Activated CD4-positive, alpha-beta T cell treated with anti-CD3 and anti-CD28 coated beads, Interleukin-2, amount 50 U/mL, for 4 hours (primary cell): ENCODE measurements around the gene ATM.

Experiments used
- DNase-seq, 2 experiments: peaks; one replicate each; pipeline ENCODE4 v3.0.0-alpha.2; 2020

The ATM gene

GRCh38 chr11:108222574-108223347 lies at the start of gene ATM, which contains the start of gene NPAT:
ATM (plus strand) TSS chr11:108223067; CDS start chr11:108227625, 4,558 bp downstream.
NPAT (minus strand) TSS chr11:108222638; CDS start chr11:108222536, 102 bp downstream.
- peak; percentile 97 for DNase-seq

GRCh38 chr11:108177570-108177969 lies 45.3 kb upstream of the ATM start:
- no peak for DNase-seq

- no peak for DNase-seq
These were observed 29.1 kb upstream of the ATM start for GRCh38 chr11:108193725-108194124.

- no peak for DNase-seq
These were observed 26.0 kb upstream of the ATM start for GRCh38 chr11:108196901-108197300.

DNA sequence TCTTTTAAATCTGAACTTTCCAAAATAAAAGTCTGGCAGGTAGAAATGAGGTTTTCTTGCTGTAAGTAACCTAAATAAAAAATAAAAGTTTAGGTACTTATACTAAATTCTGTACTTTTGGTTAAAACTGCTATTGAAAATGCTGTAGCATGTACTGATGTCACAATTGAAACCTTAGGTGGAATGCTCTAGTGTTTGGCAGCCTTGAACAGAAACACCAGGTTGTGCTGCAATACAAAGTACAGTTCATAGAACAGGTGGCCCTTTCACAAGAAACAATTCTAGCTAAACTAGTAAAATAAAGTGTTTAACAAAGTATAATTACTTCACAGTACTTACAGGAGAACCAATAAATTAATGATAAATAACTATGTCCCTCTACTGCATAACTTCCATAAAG lies 25.5 kb upstream of the ATM start:
- no peak for DNase-seq

GRCh38 chr11:108198833-108199232 lies 24.0 kb upstream of the ATM start:
- DNase-seq, result no peak

DNA sequence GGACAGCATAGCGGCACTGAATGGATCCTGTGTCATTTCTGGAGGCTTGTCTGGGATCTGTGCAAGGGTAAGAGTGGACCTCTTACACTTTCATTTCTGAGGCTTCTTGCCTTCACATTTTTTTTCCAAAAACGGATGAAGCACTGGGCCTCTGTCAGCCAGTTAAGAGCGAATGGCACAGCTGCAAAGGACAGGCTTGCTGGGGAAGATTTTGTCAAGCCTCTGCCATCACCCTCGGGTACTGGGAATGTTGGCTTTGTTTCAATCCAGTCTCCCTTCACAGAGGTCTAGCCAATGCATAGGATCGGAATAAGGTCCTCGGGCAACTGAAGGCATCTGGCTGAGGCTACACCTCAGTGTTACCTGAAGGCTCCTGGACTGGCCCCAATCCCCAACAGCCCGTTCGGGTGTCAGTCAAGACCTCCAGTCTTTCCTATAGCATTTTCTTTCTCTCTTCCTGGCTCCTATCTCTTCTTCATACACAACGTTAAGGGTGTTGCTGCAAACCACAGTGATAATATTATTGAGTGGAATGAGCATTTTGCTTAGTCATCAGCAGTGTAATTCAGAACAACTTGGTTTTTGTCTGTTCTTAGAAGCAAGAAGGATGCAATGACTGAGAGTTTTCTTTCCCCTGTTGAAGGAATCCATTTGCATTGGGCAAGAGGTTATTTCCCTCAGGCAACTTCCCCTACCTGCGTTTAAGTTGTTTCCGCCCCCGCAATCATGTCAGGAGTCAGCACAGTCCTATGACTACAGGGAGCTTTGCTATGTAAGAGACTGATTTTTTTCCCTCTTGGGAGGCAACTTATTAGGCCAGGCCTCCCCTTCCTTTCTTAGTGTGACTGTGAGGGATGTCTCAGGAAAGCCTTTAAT lies 23.2 kb upstream of the ATM start:
- peak; percentile 57 to 66 for DNase-seq

DNA sequence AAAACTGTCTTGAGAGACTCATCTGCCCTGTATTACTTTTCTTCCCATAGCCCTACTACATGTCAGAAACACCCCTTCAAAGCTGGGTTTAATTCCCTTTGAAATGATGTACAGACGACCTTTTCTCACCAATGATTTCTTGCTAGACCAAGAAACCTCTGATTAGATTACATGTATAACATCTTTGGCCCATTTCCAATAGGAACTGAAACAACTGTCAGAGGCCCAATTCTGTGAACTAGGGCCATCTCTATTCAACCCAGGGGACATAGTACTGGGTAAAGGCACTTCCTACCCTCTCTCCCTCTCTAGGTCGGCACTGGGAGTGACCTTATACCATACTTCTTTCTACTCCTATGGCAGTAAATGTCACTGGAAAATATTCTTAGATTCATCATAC lies 19.8 kb upstream of the ATM start:
- no peak for DNase-seq

GRCh38 chr11:108204376-108204775 lies 18.5 kb upstream of the ATM start:
- DNase-seq, result no peak

- DNase-seq, result no peak
These were observed 17.9 kb upstream of the ATM start for GRCh38 chr11:108204929-108205499.

GRCh38 chr11:108206171-108206570 lies 16.7 kb upstream of the ATM start:
- no peak for DNase-seq

GRCh38 chr11:108206969-108207682 lies 15.7 kb upstream of the ATM start:
- no peak for DNase-seq

- no peak for DNase-seq
These were observed 15.2 kb upstream of the ATM start for GRCh38 chr11:108207683-108208060.

- DNase-seq, result no peak
These were observed 12.4 kb upstream of the ATM start for GRCh38 chr11:108210441-108210840.

DNA sequence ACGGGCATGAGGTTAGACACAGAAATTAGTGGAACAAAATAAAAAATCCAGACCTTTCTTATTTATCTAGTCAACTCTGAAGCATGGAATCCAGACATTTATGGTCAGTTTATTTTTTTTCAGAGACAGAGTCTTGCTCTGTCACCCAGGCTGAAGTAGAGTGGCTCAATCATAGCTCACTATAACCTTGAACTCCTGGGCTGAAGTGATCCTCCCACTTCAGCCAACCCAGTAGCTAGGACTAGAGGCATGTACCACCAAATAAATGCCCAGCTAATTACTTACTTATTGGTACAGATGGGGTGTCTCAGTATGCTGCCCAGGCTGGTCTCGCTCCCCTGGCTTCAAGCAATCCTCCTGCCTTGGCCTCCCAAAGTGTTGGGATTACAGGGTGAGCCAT lies 9.1 kb upstream of the ATM start:
- no peak for DNase-seq

- peak in 1 of 2 experiments; percentile 30 for DNase-seq
These were observed 5.9 kb upstream of the ATM start for GRCh38 chr11:108216988-108217387.

DNA sequence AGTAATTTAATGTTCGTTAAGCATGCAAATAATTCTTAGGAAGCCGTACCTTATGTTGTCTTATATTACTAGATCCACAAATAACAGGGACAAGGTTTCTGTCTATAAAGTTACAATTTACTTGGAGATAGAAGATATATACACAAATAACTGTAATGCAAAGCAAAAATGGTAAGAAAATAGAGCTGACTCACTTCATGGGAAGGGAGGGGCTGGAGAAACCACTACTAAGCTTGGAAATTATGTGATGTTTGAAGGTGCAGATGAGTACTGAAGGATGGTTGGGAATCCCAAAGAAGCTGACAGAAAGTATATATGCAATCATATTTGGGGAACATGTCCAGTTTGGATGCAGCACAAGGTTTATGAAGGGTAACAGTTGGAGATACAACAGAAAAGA lies 4.4 kb upstream of the ATM start:
- DNase-seq, result no peak

GRCh38 chr11:108218912-108219783 lies 3.7 kb upstream of the ATM start:
- no peak for DNase-seq

DNA sequence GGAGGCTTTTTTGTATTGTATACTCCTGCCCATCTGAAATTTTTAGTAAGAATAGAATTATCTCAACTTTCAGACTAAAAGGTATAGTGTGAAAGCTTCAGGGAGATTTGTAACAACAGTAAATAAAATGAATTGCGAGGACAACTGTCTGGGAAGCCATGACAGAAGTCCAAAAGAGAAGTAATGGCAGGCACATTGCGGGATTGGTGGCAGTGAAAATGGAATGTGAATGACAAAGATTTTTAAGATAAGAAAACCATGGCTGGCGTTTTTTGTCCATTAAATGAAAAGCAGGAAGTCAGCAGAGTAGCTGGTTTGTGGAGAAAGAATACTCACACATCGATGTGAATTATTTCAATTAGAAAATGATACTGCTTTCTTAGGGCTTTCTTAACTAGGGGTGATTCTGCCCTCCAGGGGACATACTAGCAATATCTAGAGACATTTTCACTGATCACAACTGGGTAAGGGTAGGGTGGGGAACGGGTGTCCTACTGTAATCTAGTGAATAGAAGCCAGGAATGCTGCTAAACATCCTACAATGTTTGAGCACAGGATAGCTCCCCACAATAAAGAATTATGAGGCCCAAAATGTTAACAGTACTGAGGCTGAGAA lies 2.0 kb upstream of the ATM start:
- DNase-seq, result no peak

- no peak for DNase-seq
These were observed 1.5 kb upstream of the ATM start for GRCh38 chr11:108221371-108221770.

GRCh38 chr11:108221911-108222573 lies 825 bp upstream of the ATM start:
- DNase-seq, result no peak
